OCI-LY7 (cell line): ENCODE data around the gene TP63. TPM values are rescaled to one million over a fixed set of nuclear protein-coding genes. Genes with fewer than 3 reads are reported as not detected.

ENCODE experiments used
- BruUV-seq: library from RNA; stranded (reverse); fragments of 400-500 nt; replicated peaks from 2 replicates; lab custom pipeline; 2021; lab: Mats Ljungman, UMichigan
- CTCF ChIA-PET: fragments of 300-600 bp; sonication (Branson Sonifier 250); formaldehyde crosslinking; loops from one replicate; lab custom pipeline; 2022; ENCODE audit warnings: antibody characterized with exemption; ENCODE audit not compliant: unreplicated experiment; lab: Charles Lee
- POLR2A ChIA-PET: fragments of 300-600 bp; sonication (Branson Sonifier 250); formaldehyde crosslinking; loops from one replicate; lab custom pipeline; 2022; ENCODE audit warnings: antibody characterized with exemption; lab: Charles Lee
- DNase-seq: peaks from one replicate; pipeline ENCODE4 v3.0.0-alpha.2; 2015; ENCODE audit warnings: low spot score
- H2AFZ ChIP-seq: fragments of 200-600 bp; sonication (generic), shearing (Covaris generic); 2 replicates; pipeline ENCODE4 v1.6.1; 2014; ENCODE audit warnings: mild to moderate bottlenecking, antibody characterized with exemption, low read length, moderate library complexity
- H3K27ac ChIP-seq: fragments of 200-600 bp; sonication (generic); 2 replicates; pipeline ENCODE4 v1.5.1; 2014; ENCODE audit warnings: mixed run types, low read depth, mild to moderate bottlenecking, moderate library complexity, low read length, inconsistent platforms; ENCODE audit not compliant: poor library complexity, severe bottlenecking
- H3K36me3 ChIP-seq: fragments of 200-600 bp; sonication (generic); 2 replicates; pipeline ENCODE4 v1.6.1; 2014; ENCODE audit warnings: mild to moderate bottlenecking, antibody characterized with exemption, low read length, moderate library complexity, mixed read lengths; ENCODE audit not compliant: insufficient read depth
- H3K4me1 ChIP-seq: fragments of 200-600 bp; sonication (generic); 2 replicates; pipeline ENCODE4 v1.5.1; 2014; ENCODE audit warnings: mild to moderate bottlenecking, low read length; ENCODE audit not compliant: insufficient read depth, poor library complexity, severe bottlenecking
- H3K4me2 ChIP-seq: fragments of 200-600 bp; sonication (generic); 2 replicates; pipeline ENCODE4 v1.6.1; 2014; ENCODE audit warnings: mild to moderate bottlenecking, low read length
- H3K4me3 ChIP-seq: fragments of 200-600 bp; sonication (generic); 2 replicates; pipeline ENCODE4 v1.5.1; 2014; ENCODE audit warnings: mild to moderate bottlenecking, low read depth, low read length; ENCODE audit not compliant: poor library complexity, severe bottlenecking
- H3K79me2 ChIP-seq: fragments of 200-600 bp; sonication (generic); 2 replicates; pipeline ENCODE4 v1.6.1; 2016; ENCODE audit warnings: low read depth, mild to moderate bottlenecking, low read length, moderate library complexity, mixed read lengths; ENCODE audit not compliant: insufficient read depth
- H3K9me2 ChIP-seq: fragments of 200-600 bp; sonication (generic); 2 replicates; pipeline ENCODE4 v1.6.1; 2016; ENCODE audit warnings: mild to moderate bottlenecking, low read length, mixed read lengths; ENCODE audit not compliant: insufficient read depth
- H3K9me3 ChIP-seq: fragments of 200-600 bp; sonication (generic); 2 replicates; pipeline ENCODE4 v1.6.1; 2014; ENCODE audit warnings: mild to moderate bottlenecking, mixed run types, low read length, mixed read lengths
- H4K20me1 ChIP-seq: fragments of 200-600 bp; sonication (generic); 2 replicates; pipeline ENCODE4 v1.6.1; 2014; ENCODE audit warnings: mild to moderate bottlenecking, antibody characterized with exemption, low read length, moderate library complexity, mixed read lengths; ENCODE audit not compliant: insufficient read depth
- EZH2phosphoT487 ChIP-seq: fragments of 200-600 bp; sonication (generic); IDR thresholded peaks from 2 replicates; pipeline ENCODE4 v1.6.1; 2018; ENCODE audit warnings: low read depth, borderline replicate concordance, mild to moderate bottlenecking, mixed run types, antibody characterized with exemption, low read length, moderate library complexity, mixed read lengths
- intact Hi-C: fragments of 100-400 bp; cut with micrococcal nuclease; formaldehyde crosslinking; loops from one replicate; pipeline ENCODE4 v1.10.0; 2022; ENCODE audit not compliant: unreplicated experiment
- total RNA-seq, 2 experiments: library from RNA; depleted of rRNA in 1 of 2; stranded (reverse); fragments of >200 nt in 1 of 2; shearing (Covaris generic) in 1 of 2; gene quantifications; 2 replicates each; pipeline ENCODE4 v1.2.3, GENCODE V29; 2014 to 2022
- TF ChIP-seq, protein P1 (sequence below): fragments of 200-600 bp; sonication (generic); conservative IDR thresholded peaks from 2 replicates; pipeline ENCODE4 v1.5.1; 2014; ENCODE audit warnings: mild to moderate bottlenecking, antibody characterized with exemption, low read length, moderate library complexity, mixed read lengths

TP63 gene
- total RNA-seq, 2 experiments from 2014 or later = 0.16 to 1.1 TPM

GRCh38 chr3:189739378-189739777 lies 108.2 kb downstream of the TP63 start:
- no peak overlapping the region for H3K27ac ChIP-seq
- no TSS peak for BruUV-seq
- H3K79me2 ChIP-seq = no peaks in the 10 kb centered on the region
- CTCF ChIA-PET = no interaction called here
- no peaks in the 10 kb centered on the region for H3K9me2 ChIP-seq
- no peak overlapping the region for H2AFZ ChIP-seq
- TF ChIP-seq EZH2phosphoT487 = no peak
- TF ChIP-seq, protein P1, sequence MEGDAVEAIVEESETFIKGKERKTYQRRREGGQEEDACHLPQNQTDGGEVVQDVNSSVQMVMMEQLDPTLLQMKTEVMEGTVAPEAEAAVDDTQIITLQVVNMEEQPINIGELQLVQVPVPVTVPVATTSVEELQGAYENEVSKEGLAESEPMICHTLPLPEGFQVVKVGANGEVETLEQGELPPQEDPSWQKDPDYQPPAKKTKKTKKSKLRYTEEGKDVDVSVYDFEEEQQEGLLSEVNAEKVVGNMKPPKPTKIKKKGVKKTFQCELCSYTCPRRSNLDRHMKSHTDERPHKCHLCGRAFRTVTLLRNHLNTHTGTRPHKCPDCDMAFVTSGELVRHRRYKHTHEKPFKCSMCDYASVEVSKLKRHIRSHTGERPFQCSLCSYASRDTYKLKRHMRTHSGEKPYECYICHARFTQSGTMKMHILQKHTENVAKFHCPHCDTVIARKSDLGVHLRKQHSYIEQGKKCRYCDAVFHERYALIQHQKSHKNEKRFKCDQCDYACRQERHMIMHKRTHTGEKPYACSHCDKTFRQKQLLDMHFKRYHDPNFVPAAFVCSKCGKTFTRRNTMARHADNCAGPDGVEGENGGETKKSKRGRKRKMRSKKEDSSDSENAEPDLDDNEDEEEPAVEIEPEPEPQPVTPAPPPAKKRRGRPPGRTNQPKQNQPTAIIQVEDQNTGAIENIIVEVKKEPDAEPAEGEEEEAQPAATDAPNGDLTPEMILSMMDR = no peak
- no peaks in the 10 kb centered on the region for H3K4me1 ChIP-seq
- H3K4me3 ChIP-seq = no peak overlapping the region
- no peaks in the 10 kb centered on the region for H3K9me3 ChIP-seq
- no peak overlapping the region for H3K4me2 ChIP-seq
- intact Hi-C loops = no loop called here
- no peak for DNase-seq
- POLR2A ChIA-PET = interaction anchor here (0.7 kb wide), 1 partner anchor 166 kb away, joined by 3 read pairs; no protein-coding TSS in a partner anchor
- H4K20me1 ChIP-seq = no peaks in the 10 kb centered on the region
- H3K36me3 ChIP-seq = no peaks in the 10 kb centered on the region

- Histone ChIP-seq H3K9me2 (no peaks in the 10 kb centered on the region), H3K4me2 (no peak overlapping the region), H3K4me3 (no peak overlapping the region), H3K9me3 (no peaks in the 10 kb centered on the region), H3K4me1 (no peaks in the 10 kb centered on the region), H4K20me1 (no peaks in the 10 kb centered on the region), H3K27ac (no peak overlapping the region), H3K79me2 (no peaks in the 10 kb centered on the region), H2AFZ (no peak overlapping the region), H3K36me3 (no peaks in the 10 kb centered on the region)
- intact Hi-C loops = no loop called here
- POLR2A ChIA-PET = interaction anchor here (1.3 kb wide), 1 partner anchor 107 kb away, joined by 3 read pairs; no protein-coding TSS in a partner anchor
- BruUV-seq = no TSS peak
- TF ChIP-seq, protein P1 = no peak
- no peak for TF ChIP-seq EZH2phosphoT487
- DNase-seq = no peak
- CTCF ChIA-PET = no interaction called here
These were observed 109.0 kb downstream of the TP63 start for GRCh38 chr3:189740156-189740555.

GRCh38 chr3:189744235-189744634 lies 113.0 kb downstream of the TP63 start:
- POLR2A ChIA-PET = interaction anchor here (0.6 kb wide), 1 partner anchor 54 kb away, joined by 3 read pairs; no protein-coding TSS in a partner anchor

More at GRCh38 chr3:189744235-189744634, 113.0 kb downstream of the TP63 start:
- no peaks in the 10 kb centered on the region for H3K4me1 ChIP-seq
- no peak overlapping the region for H3K4me2 ChIP-seq
- no peaks in the 10 kb centered on the region for H3K9me2 ChIP-seq
- H2AFZ ChIP-seq = no peak overlapping the region
- no peak overlapping the region for H3K27ac ChIP-seq
- CTCF ChIA-PET = no interaction called here
- no peaks in the 10 kb centered on the region for H3K36me3 ChIP-seq
- H3K9me3 ChIP-seq = no peaks in the 10 kb centered on the region; the same call in 1 of the 2 replicates
- no TSS peak for BruUV-seq
- H3K79me2 ChIP-seq = no peaks in the 10 kb centered on the region
- intact Hi-C loops = no loop called here
- no peaks in the 10 kb centered on the region for H4K20me1 ChIP-seq
- TF ChIP-seq EZH2phosphoT487 = no peak
- TF ChIP-seq, protein P1 = 0 out of 2 replicates have a peak, but pooled peaks have one; percentile 17
- H3K4me3 ChIP-seq = no peak overlapping the region
- no peak for DNase-seq
